Stimulated activated CD8-positive, alpha-beta memory T cell treated with anti-CD3 and anti-CD28 coated beads, Interleukin-15, amount 100 ng/mL, for 24 hours (primary cell): ENCODE measurements around the gene GRN.
"Not testable (repeated sequence)": the region's sequence is repeated elsewhere in the genome, so short reads cannot be mapped to it uniquely, and the experiment has no call there.

Experiments used
- DNase-seq: peaks from one replicate; pipeline ENCODE4 v3.0.0-alpha.2; 2020; ENCODE audit warnings: low read depth

GRN gene

DNA sequence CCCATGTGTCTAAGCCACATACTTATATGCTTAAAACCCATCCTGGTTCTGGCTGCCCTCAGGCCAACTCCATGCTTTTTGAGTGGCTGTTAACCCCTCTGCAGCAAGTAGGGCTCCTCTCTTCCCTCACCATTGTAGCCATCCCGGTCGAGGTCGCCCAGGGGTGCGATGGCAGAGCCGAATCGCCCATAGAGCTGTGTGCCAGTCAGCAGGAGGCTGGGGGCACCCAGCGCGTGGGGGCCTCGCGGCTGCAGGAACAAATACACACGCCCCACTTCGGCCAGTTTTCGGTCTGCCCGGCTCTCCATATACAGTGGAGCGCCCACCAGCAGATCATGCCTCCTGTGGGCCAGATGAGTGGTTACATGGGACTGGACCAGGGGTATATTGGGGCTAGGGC is 38.3 kb downstream of the GRN start:
- DNase-seq: no peak

DNA sequence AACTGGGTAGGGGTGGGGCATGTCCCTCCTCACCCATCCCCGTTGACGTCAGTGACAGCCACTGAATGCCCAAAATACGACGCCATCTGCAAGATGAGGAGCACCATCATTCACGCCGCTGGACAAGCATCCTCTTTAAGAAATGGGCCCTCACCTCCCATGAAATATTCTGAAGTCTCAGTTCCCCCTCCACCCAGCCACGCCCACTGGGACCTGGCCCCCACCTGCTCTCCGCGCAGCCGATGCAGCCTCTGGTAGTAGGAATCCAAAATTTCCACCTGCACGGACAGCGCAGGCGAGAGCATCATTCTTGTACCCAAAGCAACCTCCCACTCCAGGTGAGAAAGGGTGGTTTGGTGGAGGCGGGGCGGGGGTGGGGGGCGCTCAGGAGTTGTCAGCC is 38.8 kb downstream of the GRN start:
- DNase-seq: no peak

DNA sequence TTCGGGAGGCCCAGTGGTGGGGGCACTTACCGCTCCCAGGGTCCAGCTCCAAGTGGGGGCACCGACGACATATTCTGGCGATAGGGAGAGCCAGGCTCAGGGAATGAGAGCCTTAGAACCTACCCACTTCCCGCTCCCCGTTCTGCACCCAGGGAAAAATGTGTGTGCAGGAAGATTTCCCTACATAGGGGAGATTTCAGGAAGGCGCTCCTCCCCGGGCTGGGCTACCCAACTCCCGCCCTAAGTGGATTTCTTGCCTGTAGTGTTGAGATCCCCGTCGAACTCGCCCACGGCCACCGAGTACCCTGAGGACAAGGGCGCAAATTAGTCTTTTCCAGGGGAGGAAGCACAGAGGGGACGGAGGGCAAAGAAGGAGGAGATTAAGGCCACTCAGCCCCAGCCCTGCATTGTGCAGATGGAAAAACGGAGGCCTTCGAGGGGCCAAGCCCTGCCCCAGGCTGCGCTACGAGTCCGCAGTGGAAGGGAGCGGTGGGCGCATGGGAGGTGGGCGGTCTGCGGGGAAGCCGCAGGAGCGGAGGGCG is 39.2 kb downstream of the GRN start:
- no peak for DNase-seq

DNA sequence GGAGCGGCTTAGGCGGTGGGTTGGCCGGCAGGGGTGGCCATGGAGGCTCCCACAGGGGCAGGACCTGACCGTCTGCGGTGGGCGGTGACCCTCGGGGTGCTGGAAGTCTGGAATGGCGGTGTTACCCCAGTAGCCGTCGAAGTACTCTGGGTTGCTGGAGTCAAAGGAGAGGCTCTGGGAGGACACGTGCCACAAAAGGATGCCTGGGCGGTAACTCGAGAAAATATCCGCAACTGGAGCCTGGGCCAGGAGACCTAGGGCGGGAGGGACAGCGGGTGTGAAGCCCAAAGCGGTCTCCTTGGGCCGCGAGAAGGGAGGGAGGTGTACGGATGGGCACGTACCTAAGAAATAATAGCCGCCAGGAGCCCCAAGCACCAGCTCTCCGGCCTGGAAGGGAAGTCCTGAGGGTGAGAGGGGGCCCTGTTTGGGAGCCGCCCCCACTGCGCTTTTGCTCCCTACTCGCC is 39.8 kb downstream of the GRN start:
- DNase-seq: no peak

DNA sequence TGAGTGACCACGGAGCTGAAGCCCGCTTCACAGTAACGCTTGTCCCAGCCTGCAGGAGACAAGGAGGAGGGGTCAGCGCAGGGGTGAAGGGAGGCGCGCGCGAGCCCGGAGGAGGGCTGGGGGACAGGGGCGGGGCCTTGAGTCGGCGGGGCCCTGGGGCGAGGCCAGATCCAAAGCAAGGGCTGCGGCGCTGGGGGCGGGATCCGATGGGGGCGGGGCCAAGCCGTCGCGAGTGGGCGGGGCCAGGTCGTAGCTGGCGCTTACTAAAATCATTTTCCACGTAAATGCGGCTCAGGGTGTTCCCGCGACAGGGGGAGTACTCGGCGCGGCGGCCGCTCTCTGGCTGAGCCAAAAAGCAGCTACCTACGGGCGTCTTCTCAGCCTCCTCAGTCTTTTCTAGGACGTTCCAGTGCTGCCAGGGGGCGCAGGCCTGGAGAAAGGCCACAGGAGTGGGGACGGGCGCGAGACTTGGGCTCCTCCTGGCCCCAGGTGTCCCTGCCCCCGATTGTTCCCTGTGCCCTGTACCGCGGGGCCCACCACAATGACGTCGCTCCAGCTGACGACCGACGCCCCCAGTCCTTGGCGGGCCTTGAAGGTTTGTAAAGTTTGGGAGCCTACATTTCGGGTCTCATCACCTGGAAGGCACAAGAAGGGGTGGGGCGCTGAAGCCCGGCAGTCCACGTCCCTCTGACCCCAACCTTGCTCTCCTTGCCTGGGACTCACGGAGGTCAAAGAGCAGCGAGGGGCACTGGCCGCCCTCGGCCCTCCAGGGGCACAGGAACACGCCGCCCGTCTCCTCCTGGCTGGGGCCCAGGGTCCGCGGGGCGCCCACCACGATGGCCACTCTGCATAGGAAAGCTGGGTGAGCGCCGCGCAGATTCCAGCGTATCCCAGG is 40.4 kb downstream of the GRN start:
- DNase-seq: peak; percentile 80

DNA sequence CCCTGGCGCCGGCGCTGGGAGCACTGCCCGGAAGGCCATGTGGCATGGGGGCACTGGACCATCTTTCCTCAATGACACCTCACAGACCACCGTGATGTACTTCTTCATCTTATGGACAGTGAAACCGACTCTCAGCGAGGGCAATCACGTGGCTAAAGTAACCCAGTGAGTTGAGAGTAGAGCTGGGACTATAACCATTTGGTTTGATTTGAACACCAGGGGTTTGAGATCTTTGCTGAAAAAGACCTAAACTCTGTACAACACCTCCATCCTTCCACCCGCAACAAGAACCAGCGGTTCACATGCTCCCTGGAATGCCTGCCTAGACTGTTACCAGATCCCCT is 41.1 kb downstream of the GRN start:
- no peak for DNase-seq

DNA sequence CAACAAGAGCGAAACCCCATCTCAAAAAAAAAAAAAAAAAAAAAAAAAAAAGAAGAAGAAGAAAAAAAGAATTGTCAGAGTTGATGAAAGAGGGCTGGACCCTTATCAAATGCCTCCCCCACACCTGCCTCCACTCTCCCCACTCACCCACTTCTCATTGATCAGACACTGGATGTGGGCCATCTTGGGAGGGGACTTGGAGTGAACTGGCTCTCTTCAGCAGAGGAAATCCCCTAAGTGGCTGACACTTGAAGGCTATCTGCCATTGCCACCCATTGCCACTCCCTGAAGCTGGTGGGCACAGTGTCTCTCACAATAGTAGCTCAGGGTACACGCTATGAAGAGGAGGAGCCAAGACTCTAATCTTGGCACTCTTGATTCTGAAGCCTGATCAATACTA is 42.7 kb downstream of the GRN start:
- no peak for DNase-seq

DNA sequence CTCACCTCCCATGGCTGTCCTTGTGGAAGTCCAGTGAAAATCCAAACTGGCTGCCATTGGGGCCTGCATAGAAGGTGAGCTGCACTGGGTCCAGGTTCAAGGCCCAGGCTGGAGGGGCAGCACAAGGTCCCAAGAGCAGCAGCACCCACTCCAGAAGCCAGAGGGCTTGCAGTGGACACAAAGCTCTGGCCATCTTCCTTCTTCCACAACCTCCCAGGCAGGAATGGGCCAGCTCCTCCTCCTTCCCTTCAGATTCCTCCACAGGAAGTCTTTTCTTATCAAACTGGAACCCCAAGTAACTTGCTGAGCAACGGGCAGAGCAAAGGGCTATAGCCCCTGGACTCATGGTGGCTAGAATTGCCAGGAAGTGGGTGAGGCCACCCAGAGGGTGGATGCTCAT is 44.2 kb downstream of the GRN start, which contains the start of gene ITGA2B:
Gene ITGA2B (minus strand): TSS at position 369 of the 400 bp plus-strand sequence. CDS start 176 bp downstream, at position 193.
- no peak for DNase-seq

DNA sequence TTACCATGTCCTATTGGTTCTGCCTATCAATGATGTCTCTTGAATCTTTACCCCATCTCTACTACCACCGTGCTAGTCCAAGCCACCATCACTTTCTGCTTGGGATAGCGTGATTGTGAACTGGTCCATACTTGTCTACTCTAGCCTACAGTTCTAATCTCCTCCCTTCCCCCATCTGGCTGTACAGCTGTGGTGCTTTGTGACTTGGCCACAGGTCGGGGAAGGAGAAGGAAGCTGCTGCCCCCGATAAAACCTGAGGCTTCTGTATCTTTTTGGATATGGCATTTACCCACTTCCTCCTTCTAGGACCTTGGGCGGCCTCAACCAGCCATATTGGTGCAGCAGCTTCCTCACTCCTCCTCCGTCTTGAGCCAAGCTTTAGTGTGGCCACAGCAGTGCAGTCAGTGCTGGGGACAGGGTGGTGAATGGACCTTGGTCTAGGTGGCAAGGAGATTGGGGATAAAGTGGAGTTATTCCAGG is 44.7 kb downstream of the GRN start:
- no peak for DNase-seq

DNA sequence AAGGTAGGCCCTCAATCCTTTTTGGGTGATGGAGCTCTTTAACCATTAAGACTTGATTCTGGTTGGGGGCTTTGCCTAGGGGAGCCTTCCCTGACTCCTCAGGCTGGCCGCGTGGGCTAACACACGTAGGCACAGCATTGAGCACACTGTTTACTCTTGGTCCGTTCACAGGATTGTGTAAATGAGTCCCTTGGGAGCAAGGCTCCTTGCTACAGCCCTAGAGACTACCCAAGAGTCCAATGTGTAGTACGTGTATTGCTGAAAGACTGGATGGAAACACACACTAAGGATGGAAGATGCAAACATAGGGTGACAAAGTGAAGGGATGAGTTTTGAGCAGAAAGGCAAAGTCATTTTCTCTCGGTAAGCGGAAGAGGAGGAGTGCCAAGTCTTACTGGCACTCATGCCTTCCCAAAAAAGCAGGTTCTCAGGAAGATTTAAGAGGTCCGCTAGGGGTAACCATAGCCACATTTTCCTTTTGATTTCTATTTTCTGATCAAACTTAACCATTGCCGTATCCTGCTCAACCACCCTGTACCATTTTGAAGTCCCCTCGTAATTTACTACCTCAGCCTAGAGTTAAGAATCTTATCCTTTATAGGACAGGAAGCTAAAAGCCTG is 45.3 kb downstream of the GRN start:
- DNase-seq: no peak

DNA sequence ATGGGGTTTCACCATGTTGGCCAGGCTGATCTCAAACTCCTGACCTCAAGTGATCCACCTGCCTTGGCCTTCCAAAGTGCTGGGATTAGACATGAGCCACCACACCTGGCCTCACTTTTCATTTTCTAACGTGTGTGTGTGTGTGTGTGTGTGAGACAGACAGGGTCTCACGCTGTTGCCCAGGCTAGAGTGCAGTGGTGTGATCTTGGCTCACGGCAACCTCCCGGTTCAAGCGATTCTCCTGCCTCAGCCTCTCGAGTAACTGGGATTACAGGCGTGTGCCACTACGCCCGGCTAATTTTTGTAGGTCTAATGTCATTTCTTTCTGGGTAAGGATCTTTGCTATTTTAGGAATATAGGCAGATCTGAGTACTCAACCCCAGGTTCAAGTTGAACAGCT is 49.0 kb downstream of the GRN start:
- DNase-seq: not testable (repeated sequence)

DNA sequence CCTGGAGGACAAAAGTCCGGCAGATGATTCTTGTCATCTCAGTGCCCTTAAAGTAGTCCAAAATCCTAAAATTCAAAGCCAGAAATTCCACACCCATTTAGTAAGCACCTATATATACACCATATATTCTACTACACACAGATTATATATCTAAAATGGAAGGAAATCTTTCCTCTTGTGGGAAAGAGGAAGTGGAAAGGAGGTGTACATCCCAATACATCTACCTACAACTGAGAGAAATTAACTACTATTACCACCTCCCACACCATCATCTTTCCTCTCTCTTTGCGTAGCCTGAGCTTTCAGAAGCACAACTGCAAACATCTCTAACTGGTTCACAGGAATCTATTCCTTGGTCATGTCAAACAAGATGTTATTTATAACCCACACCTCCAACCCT is 49.7 kb downstream of the GRN start:
- DNase-seq: no peak

DNA sequence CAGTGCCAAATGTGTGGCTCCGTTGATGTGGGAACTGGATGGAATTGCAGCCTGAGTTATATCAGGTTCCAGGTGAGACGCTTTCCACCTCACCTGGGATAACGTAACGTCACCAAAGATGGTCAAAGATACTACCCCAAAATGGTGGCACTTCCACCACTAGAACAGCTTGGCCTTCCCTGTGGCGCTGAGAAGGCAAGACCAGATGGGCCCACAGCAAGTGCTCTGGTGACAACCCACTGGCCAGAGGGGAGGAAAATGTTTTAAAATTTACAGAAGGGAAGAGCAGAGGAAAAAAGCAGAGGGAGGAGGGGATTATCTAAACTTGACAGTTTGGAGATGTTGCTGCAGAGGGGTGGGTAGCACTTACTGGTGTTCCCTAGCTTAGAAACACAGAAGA is 51.8 kb downstream of the GRN start:
- no peak for DNase-seq

DNA sequence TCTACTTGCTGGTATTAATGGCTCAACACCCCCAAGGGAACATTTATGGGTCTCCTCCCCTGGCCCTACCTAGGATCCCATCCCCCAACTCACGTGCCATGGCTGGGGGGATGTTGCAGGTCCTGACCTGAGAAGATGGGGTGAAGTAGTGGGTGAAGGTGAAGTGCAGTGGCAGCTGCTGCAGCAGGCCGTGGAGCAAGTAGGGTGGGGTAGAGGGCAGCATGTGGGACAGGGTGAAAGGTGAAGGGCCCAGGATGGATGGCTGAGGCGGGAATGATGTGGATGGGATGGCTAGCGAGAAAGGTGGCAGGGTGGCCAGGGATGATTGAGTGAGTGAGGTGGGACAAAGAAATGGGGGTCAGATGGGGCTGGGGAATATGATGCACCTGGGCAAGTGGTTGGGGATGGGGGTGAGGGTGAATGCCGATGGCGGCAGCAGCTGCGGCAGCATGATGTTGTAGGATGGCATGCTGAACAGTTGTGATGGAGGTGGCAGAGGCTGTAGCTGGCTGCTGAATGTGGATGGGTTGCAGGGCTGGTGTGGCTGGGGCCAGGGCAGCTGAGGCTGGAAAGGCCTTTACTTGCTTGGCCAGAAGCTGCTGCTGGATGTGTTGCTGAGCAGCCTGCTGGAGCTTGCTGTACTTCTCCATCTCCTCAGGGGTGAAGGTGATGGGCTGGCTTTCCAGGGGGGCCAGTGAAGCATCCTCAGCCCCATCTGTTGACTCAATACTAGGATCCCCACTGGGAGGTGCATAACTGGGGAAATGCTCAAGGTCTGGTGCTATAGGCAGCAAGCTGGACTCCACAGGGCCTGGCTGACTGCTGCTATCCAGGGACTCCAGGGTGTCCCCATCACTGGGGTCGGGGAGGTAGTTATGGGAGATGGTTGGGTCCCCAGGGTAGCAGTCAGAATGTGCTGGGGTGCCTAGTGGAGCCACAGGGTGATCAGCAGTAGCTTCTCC is 52.7 kb downstream of the GRN start:
- no peak for DNase-seq

DNA sequence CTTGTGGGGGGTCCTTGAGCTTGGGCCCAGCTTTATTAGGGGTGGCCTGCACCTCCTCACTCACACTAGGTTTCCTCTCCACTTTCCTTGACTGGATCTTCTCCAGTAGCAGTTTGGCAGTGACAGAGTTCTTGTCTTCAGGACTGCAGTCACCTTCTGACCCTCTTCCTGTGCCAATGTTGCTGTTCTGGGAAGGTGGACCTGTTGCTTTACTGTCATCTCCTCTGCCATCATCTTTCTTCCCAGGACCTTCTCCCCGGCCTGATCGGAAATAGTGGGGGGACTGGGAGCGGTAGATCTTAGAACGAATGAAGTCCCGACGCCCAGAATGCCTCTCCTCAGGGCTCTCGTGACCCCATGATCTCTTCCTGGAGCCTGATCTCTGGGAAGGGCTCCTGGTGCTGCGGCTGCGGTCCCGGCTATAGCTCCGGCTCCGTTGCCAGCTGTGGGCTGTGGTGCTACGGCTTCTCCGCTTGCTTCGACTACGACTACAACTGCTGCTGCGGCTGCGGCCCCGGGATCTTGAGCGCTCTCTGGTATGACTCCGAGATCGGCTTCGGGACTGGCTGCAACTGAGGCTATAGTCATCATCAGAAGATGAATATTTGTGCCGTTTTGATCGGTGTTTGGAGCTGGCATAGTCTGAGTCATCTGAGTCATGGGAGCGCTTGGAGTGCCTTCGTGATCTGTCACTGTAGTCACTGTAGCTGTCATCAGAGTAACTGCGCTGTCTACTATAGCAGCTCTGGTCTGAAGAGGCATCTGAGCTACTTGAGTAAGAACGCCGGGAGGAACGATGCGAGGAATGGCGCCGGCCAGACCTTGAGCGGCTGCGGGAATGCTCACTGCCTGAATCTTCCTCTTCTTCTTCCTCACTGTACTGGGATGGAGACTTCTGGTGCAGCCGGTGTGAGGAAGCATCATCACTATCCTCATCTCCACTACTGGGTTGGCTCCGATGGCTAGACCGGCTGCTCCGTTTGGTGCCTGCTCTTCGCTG is 53.9 kb downstream of the GRN start:
- no peak for DNase-seq

DNA sequence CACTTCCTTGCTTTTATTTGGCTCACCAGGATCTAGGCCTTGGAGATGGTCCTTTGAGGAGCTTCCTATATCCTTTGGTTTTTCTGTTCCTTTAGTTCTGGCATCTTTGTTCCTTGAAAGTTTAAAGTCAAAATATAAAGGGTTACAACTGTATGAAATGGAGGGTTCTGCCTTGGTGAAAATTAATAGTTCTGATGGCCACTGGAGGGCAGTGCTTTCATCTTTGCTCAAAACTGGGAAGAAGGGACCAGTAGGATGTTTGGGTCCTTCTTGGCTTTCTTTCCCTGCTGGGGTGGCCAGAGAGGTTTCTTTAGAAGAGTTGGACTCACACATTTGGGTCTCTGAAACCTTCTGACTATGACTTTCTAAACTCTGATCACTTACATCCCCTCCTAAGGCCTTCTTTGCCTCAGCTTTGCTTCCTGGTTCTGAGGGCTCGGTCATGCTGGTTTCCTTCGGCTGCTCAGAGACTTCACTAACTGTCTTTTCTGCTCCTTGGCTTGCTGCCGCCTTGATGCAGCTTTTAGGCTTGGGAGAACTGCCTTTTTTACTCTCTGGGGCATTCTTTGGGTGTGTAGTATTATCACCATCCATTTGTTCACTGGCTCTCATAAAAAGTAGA is 55.2 kb downstream of the GRN start:
- no peak for DNase-seq
